ENCODE measurements around the gene GORAB.

- TF ChIP-seq RCOR1 (IDR thresholded peaks at IDR 0.05; ENCODE audit: low read depth, low read length), result no peak
- TF ChIP-seq, protein P1, sequence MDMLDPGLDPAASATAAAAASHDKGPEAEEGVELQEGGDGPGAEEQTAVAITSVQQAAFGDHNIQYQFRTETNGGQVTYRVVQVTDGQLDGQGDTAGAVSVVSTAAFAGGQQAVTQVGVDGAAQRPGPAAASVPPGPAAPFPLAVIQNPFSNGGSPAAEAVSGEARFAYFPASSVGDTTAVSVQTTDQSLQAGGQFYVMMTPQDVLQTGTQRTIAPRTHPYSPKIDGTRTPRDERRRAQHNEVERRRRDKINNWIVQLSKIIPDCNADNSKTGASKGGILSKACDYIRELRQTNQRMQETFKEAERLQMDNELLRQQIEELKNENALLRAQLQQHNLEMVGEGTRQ (IDR thresholded peaks at IDR 0.05), result no peak
- no peak for TF ChIP-seq REST (IDR thresholded peaks at IDR 0.05)
- TF ChIP-seq CTCF (IDR thresholded peaks at IDR 0.05), result no peak
These were observed 37.0 kb upstream of the GORAB start for GRCh38 chr1:170495006-170495405.
